Activated T-cell treated with anti-CD3 and anti-CD28 coated beads, Interleukin-2, amount 50 U/mL, for 72 hours (primary cell): ENCODE data around the gene ENAM. TPM values are rescaled to one million over a fixed set of nuclear protein-coding genes. Genes with fewer than 3 reads are reported as not detected.
A peak's percentile ranks its signal among the peaks of the same experiment; 100 is the strongest.

Experiments
- ATAC-seq, 2 donors: fragments of 150-1000 bp; cut with Tn5 transposase; replicated peaks in 1 of 2; 2 replicates each; pipeline ENCODE4 v1.10.0; 2021; ENCODE audit warnings: moderate library complexity in 2 of 2, mild to moderate bottlenecking in 1 of 2
- DNase-seq, 2 donors: peaks; one replicate each; pipeline ENCODE4 v3.0.0; 2021 to 2022; ENCODE audit warnings: mixed read lengths in 1 of 2
- H3K27ac Mint-ChIP-seq: one replicate; pipeline ENCODE4 v1.8.0; 2022; ENCODE audit warnings: mild to moderate bottlenecking, moderate library complexity, mixed read lengths
- H3K27me3 Mint-ChIP-seq: one replicate; pipeline ENCODE4 v1.8.0; 2022; ENCODE audit warnings: low read depth, mixed read lengths
- H3K36me3 Mint-ChIP-seq, 2 donors: one replicate each; pipeline ENCODE4 v1.8.0; 2022; ENCODE audit warnings: mixed read lengths in 2 of 2, mild to moderate bottlenecking in 1 of 2; ENCODE audit not compliant: insufficient read depth in 2 of 2
- H3K4me1 Mint-ChIP-seq: one replicate; pipeline ENCODE4 v1.8.0; 2022; ENCODE audit warnings: low read depth, mixed read lengths
- H3K4me3 Mint-ChIP-seq, 2 donors: one replicate each; pipeline ENCODE4 v1.8.0; 2022; ENCODE audit warnings: mild to moderate bottlenecking in 2 of 2, mixed read lengths in 2 of 2, moderate library complexity in 2 of 2
- H3K9me3 Mint-ChIP-seq, 2 donors: one replicate each; pipeline ENCODE4 v1.8.0; 2022; ENCODE audit warnings: mixed read lengths in 2 of 2
- total RNA-seq, 2 donors: library from RNA; stranded (reverse); gene quantifications; one replicate each; pipeline ENCODE4 v1.2.3, GENCODE V29; 2022

ENAM gene, protein sequence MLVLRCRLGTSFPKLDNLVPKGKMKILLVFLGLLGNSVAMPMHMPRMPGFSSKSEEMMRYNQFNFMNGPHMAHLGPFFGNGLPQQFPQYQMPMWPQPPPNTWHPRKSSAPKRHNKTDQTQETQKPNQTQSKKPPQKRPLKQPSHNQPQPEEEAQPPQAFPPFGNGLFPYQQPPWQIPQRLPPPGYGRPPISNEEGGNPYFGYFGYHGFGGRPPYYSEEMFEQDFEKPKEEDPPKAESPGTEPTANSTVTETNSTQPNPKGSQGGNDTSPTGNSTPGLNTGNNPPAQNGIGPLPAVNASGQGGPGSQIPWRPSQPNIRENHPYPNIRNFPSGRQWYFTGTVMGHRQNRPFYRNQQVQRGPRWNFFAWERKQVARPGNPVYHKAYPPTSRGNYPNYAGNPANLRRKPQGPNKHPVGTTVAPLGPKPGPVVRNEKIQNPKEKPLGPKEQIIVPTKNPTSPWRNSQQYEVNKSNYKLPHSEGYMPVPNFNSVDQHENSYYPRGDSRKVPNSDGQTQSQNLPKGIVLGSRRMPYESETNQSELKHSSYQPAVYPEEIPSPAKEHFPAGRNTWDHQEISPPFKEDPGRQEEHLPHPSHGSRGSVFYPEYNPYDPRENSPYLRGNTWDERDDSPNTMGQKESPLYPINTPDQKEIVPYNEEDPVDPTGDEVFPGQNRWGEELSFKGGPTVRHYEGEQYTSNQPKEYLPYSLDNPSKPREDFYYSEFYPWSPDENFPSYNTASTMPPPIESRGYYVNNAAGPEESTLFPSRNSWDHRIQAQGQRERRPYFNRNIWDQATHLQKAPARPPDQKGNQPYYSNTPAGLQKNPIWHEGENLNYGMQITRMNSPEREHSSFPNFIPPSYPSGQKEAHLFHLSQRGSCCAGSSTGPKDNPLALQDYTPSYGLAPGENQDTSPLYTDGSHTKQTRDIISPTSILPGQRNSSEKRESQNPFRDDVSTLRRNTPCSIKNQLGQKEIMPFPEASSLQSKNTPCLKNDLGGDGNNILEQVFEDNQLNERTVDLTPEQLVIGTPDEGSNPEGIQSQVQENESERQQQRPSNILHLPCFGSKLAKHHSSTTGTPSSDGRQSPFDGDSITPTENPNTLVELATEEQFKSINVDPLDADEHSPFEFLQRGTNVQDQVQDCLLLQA
- total RNA-seq: not detected

DNA sequence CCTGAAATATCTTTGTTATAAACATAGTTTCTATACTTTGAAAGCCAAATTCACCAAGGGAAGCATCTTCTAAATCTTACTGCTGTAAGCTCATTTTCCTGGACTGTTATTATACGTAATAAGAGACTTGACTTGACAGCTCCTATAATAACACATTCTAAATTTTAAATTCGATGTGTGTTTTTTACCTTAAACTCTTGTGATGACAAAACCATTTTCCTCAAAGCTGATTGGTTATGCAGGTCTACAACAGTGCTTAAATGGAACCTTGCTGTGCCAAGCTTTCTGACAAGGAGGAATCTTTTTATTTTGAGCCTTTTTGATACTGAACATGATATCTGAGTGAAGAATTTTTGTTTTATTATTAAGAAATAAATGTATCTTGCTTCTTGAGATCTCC, at the start of gene ENAM:
Gene ENAM, plus strand, starts transcription at position 301 of the 400 bp plus-strand sequence. CDS start 757 bp downstream, outside the sequence.
- peak within 1 kb of the TSS in 1 of 2 donors; percentile 47 for H3K4me3 Mint-ChIP-seq
- no peak for DNase-seq
- no peak for ATAC-seq
- peaks cover 14% of the 10 kb centered on the region for H3K4me1 Mint-ChIP-seq
- no peak within 1 kb of the TSS for H3K27ac Mint-ChIP-seq
- no peaks in the 10 kb centered on the region for H3K27me3 Mint-ChIP-seq
- no peaks in the 10 kb centered on the region for H3K36me3 Mint-ChIP-seq
- H3K9me3 Mint-ChIP-seq: no peaks in the 10 kb centered on the region

DNA sequence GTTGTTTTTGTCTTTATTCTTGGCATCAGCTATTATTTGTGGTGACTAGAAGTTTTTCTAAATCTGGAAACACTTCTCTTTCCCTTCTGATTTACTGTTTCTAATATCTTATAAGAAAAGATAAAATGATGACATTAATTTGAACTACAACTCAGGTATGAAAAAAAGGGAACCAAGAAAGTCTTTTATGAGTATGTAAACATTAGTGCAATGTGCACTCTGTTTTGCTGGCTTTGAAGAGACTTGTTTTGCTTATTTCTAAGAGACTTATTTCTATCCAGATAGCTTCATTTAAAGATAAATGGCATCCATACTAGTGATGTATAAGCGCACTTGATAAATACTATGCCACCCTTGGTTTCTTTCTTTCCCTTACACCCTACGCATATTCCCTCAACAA, 46.6 kb upstream of the ENAM start:
- ATAC-seq: no peak
- no peak overlapping the region for H3K27ac Mint-ChIP-seq
- no peaks in the 10 kb centered on the region for H3K4me1 Mint-ChIP-seq
- H3K27me3 Mint-ChIP-seq: no peaks in the 10 kb centered on the region
- DNase-seq: no peak
- H3K36me3 Mint-ChIP-seq: no peaks in the 10 kb centered on the region
- peaks cover 0 to 1% of the 10 kb centered on the region in 2 donors for H3K9me3 Mint-ChIP-seq
- no peak overlapping the region for H3K4me3 Mint-ChIP-seq

DNA sequence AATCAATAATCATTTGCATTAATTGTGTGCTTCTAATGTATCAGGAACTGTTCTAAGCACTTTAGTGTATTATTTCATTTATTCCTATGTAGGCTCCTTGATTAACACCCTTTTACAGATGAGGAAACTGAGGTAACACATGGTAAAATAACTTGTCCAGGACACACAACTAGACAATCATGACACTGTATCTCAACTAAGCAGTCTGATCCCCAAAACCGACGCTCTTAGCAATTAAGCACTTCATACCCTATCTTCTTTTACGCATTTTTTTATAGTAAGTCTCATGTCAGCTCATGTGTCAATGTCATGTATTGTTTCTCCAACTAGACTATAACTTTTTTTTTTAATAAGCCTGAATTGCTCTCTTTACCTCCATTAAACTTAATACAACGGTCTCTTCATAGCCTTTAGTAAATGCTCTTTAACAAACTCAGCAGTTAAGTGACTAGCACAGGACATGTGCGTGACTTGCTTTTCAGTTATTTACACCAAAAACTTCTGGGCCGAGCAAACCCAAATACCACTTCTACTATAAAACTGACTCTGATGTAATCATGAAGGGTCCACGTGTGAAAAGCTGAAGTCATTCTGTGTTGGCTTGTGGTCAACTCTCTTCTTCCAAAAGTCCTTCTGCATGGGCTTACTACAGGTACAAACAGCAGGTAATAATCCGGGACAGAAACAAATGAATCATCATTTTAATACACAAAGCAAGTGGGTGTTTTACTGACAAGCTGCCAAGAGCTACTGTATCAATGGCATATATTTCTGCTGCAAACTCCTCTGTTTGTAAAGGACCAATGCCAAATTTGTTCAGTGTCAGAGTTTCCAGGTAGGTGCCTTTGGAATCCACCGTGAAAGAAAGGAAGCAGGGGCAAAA, 44.4 kb upstream of the ENAM start:
- Mint-ChIP-seq H3K9me3 (no peaks in the 10 kb centered on the region), H3K36me3 (no peaks in the 10 kb centered on the region), H3K4me1 (no peaks in the 10 kb centered on the region), H3K27me3 (no peaks in the 10 kb centered on the region), H3K4me3 (no peak overlapping the region), H3K27ac (no peak overlapping the region)
- no peak for DNase-seq
- no peak for ATAC-seq

DNA sequence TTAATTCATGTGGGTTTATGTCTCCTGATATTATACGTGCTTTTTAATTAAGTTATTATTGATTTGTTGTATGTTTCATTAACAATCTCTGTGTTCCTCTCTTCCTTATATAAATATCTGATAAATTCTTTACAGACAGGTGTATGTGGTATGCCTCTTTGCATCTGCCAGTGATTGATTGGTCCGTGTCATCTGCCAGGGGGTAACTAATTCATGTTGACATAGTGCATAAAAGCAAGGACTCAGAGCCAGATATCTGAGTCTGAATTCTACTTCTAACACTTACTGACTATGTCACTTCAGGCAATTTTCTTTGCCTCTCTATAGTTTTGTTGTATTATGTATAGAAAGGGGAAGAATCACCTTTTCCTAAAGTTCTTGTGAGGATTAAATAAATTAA, 41.7 kb upstream of the ENAM start:
- H3K27ac Mint-ChIP-seq: no peak overlapping the region
- ATAC-seq: no peak
- H3K4me1 Mint-ChIP-seq: no peaks in the 10 kb centered on the region
- no peaks in the 10 kb centered on the region for H3K9me3 Mint-ChIP-seq
- no peaks in the 10 kb centered on the region for H3K27me3 Mint-ChIP-seq
- no peak overlapping the region for H3K4me3 Mint-ChIP-seq
- H3K36me3 Mint-ChIP-seq: no peaks in the 10 kb centered on the region
- DNase-seq: no peak

DNA sequence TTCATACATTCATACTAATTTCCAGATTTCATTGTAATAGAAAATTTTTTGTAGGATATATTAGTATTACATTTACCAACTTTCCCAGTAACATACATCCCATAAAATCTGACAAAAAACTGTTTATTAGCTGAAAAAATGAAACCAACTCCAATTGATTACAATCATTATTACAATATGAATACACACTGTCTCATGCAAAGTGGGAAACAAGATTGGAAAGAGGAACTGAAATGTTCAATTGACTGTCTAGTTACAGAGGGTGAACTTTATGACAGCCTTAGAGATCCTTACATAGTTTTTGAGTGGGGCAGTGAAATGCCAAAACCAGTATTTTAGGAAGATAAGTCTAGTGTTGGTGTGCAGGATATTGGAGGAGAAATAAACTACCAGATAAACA, 38.8 kb upstream of the ENAM start:
- no peak overlapping the region for H3K4me3 Mint-ChIP-seq
- no peaks in the 10 kb centered on the region for H3K27me3 Mint-ChIP-seq
- no peak overlapping the region for H3K27ac Mint-ChIP-seq
- H3K9me3 Mint-ChIP-seq: no peaks in the 10 kb centered on the region
- DNase-seq (no peak), ATAC-seq (no peak)
- H3K4me1 Mint-ChIP-seq: no peaks in the 10 kb centered on the region
- no peaks in the 10 kb centered on the region for H3K36me3 Mint-ChIP-seq

DNA sequence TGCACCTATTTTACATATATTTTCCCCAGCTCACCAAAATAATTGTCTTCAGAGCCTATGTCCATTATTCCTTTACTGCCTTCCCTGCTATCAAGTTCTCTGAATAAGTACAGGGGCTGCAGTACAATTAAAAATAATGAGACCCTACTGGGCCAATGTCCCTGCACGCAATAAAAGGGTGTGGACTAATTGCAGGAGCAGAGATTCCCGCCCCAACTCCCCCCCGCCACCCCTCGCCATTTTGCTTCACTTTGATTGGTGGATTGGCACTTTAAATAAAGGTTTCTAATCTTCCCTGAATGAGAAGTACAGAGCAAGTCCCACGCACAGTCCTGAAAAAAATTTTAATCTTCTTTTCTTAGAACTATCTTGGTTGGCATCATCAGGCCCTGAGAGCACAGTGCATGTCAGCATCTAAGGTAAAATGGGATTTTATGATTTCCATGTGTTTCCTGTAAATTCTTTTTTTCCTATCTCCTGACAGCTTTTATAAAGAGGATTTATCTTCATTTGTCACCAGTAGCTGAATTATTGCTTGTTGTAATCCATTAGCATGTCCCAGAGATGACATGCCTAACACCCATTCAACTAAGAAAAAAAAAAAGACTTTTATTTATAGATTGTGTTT, 36.5 kb upstream of the ENAM start, which contains the start of gene AMBN:
Gene AMBN, plus strand, starts transcription at position 302 of the 628 bp plus-strand sequence. Its CDS starts 103 bp downstream, at position 405.
- DNase-seq: no peak
- Mint-ChIP-seq H3K36me3 (no peaks in the 10 kb centered on the region), H3K27me3 (peaks cover 5% of the 10 kb centered on the region), H3K4me1 (no peaks in the 10 kb centered on the region), H3K9me3 (no peaks in the 10 kb centered on the region), H3K27ac (no peak within 1 kb of the TSS), H3K4me3 (no peak within 1 kb of the TSS)
- ATAC-seq: no peak

DNA sequence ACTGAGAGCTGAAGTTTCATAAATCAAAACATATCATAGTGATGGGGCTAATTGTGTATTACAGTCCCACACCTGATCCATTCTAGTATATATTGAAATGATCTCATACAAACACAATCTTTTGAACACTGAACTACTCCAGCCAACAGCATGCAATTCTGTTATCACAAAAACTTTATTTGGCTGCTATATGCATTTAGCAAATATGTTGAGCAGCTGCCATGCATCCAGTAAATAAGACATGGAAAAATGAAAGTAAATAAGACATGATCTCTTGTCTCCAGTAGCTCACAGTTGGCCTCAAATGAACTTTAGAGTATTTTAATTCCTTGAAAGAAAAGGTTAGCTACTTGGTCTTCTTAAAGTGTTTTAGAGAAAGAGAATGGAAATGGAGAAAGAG, 34.3 kb upstream of the ENAM start:
- H3K4me1 Mint-ChIP-seq: no peaks in the 10 kb centered on the region
- ATAC-seq (no peak), DNase-seq (no peak)
- no peak overlapping the region for H3K27ac Mint-ChIP-seq
- H3K9me3 Mint-ChIP-seq: no peaks in the 10 kb centered on the region
- H3K4me3 Mint-ChIP-seq: no peak overlapping the region
- peaks cover 5% of the 10 kb centered on the region for H3K27me3 Mint-ChIP-seq
- H3K36me3 Mint-ChIP-seq: no peaks in the 10 kb centered on the region

DNA sequence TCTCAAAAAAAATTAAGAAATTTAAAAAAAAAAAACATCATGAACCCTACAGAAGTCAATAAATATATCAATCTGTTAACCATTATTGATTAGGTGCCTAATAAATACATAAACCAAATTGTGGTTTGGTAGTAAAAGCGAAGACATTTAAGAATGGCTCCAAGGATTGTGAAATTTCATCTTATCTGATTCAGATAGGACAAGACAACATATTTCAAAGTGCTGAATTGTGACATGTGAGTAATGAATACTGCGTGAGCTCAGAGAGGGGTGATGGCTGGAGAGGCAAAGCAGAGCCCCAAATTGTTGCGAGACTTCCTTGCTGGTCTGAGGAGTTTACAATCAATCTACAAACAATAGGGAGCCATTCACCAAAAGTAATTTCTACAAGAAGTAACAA, 28.2 kb upstream of the ENAM start:
- H3K4me1 Mint-ChIP-seq: no peaks in the 10 kb centered on the region
- no peaks in the 10 kb centered on the region for H3K36me3 Mint-ChIP-seq
- peaks cover 5% of the 10 kb centered on the region for H3K27me3 Mint-ChIP-seq
- DNase-seq: no peak
- H3K4me3 Mint-ChIP-seq: no peak overlapping the region
- no peaks in the 10 kb centered on the region for H3K9me3 Mint-ChIP-seq
- H3K27ac Mint-ChIP-seq: no peak overlapping the region
- no peak for ATAC-seq

DNA sequence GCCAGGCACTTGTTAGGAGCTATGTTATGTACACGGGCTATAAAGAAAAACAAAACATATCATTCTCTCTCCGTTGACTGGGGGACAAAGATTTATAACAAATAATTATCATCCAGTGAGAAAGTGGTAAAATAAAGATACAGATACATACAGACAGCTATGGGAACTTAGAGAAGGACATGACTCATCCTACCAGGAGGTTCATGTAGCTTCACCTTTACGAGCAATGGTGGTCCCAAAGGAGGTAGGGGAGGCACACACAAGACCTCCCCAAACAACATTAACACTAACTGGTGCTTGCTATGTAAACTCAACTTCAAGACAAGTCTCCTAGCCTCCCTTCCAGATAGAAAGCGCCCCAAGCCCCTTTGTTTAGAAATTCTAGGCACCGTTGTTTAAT, 27.6 kb upstream of the ENAM start:
- Mint-ChIP-seq H3K36me3 (no peaks in the 10 kb centered on the region), H3K4me1 (no peaks in the 10 kb centered on the region), H3K9me3 (no peaks in the 10 kb centered on the region), H3K27ac (no peak overlapping the region), H3K27me3 (peaks cover 5% of the 10 kb centered on the region), H3K4me3 (no peak overlapping the region)
- ATAC-seq (peak in 1 of 2 donors; percentile 9), DNase-seq (no peak)

DNA sequence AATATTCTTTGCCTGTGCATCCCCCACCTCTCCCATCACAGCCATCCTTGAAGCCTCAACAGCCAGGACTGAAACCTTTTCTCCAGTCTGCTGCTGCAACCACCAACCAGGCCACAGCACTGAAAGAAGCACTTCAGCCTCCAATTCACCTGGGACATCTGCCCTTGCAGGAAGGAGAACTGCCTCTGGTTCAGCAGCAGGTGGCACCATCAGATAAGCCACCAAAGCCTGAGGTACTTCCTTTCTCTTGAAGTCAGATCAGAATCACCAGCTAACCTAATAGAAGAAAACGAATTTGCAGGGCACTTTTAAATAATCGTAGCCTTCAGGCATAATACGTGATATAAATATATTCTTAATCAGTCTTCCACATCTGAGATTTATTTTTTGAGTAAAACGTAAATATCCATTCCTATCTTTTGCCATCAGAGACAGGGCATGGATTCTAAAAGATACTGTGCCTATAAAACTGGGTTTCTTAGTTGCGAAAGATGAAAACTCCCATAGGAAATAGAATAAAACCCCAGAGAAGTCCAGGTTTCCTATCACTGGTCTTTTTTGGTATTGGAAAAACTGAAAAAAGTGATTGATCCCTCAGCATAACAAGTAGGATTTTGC, 27.0 kb upstream of the ENAM start:
- no peaks in the 10 kb centered on the region for H3K36me3 Mint-ChIP-seq
- H3K27ac Mint-ChIP-seq: no peak overlapping the region
- ATAC-seq: peak; percentile 80 to 86
- H3K4me3 Mint-ChIP-seq: no peak overlapping the region
- H3K9me3 Mint-ChIP-seq: no peaks in the 10 kb centered on the region
- H3K27me3 Mint-ChIP-seq: peaks cover 5% of the 10 kb centered on the region
- peak; percentile 58 to 59 for DNase-seq
- H3K4me1 Mint-ChIP-seq: no peaks in the 10 kb centered on the region

DNA sequence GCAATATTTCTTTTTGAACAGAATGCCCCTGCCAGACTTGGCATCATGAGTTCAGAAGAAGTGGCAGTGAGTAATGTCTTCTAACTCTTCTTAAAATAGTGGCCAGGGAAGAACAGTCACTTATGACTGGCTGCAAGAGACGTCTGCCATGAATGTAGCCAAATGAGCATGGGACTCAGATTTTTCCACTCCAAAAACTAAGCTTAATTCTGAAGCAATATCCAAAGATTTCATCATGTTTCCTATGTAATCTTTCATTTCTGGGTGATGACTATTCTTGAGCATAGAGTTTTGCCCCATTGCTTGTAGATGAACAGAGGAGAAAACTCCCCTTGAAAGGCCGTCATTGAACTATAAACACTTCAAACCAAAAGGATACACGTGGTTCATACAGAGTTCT, 24.7 kb upstream of the ENAM start:
- H3K27ac Mint-ChIP-seq: no peak overlapping the region
- H3K27me3 Mint-ChIP-seq: peaks cover 6% of the 10 kb centered on the region
- no peak for ATAC-seq
- H3K36me3 Mint-ChIP-seq: no peaks in the 10 kb centered on the region
- H3K4me1 Mint-ChIP-seq: no peaks in the 10 kb centered on the region
- H3K9me3 Mint-ChIP-seq: no peaks in the 10 kb centered on the region
- H3K4me3 Mint-ChIP-seq: no peak overlapping the region
- DNase-seq: no peak

DNA sequence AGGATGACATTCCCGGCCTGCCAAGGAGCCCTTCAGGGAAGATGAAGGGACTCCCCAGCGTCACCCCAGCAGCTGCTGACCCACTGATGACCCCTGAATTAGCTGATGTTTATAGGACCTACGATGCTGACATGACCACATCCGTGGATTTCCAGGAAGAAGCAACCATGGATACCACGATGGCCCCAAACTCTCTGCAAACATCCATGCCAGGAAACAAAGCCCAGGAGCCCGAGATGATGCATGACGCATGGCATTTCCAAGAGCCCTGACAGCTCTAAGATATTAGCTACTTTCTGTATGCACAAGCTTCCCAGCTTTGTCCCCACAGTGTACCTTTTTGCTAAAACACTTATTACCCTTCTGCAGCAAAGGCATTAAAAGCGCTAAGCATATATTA, 22.1 kb upstream of the ENAM start:
- no peak for DNase-seq
- Mint-ChIP-seq H3K4me1 (no peaks in the 10 kb centered on the region), H3K36me3 (no peaks in the 10 kb centered on the region), H3K27ac (no peak overlapping the region), H3K9me3 (no peaks in the 10 kb centered on the region), H3K27me3 (peaks cover 6% of the 10 kb centered on the region), H3K4me3 (no peak overlapping the region)
- ATAC-seq: no peak
